ENCODE data around the gene CTRB2. TPM values are rescaled to one million over a fixed set of nuclear protein-coding genes. Genes with fewer than 3 reads are reported as not detected.

CTRB2 gene
- total RNA-seq, 2 experiments from 2014 or later, result not detected

DNA sequence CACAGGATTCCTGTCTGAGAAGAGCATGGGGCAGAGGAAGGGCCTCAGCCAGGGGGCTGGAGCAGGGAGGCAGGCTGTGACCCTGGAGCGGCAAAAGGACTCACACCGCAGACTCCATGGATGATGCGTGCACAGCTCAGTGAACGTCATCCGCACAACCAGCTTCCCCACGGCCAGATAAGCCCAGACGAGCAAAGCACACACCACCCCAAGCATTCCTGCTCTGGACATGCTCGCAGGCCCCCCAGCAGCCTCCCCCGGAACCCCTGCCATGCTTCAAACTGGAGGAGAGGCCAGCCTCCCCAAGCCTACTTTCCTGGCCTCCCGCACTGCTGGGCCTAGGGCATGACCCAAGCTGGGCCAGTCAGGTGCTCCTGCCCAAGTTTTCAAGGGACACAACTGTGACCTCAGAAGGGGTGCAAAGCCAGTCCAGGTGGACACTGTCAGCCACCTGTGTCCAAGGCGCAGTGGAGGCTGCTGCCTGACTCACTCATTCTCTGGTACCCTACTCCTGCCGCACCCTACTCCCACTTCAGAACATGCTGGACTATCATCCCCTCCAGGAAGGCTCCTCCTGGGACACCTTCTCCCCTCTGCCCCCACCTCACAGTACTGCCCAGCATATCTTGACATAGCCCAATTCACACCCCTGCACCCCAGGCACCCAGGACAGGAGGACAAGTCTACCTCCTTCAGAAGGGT, 39.7 kb upstream of the CTRB2 start:
- DNase-seq (ENCODE audit: low spot score), result no peak
- no TSS peak for BruUV-seq (replicated peaks)
- Histone ChIP-seq H3K27ac (ENCODE audit: low read depth, low read length, poor library complexity, severe bottlenecking) (no peak overlapping the region), H3K9me2 (ENCODE audit: insufficient read depth, low read length) (no peaks in the 10 kb centered on the region), H3K4me1 (ENCODE audit: insufficient read depth, low read length, poor library complexity, severe bottlenecking) (peaks cover 27% of the 10 kb centered on the region), H4K20me1 (ENCODE audit: insufficient read depth, low read length) (no peaks in the 10 kb centered on the region), H2AFZ (ENCODE audit: low read length) (no peak overlapping the region), H3K36me3 (ENCODE audit: insufficient read depth, low read length) (no peaks in the 10 kb centered on the region), H3K4me2 (ENCODE audit: low read length) (no peak overlapping the region), H3K9me3 (ENCODE audit: low read length) (no peaks in the 10 kb centered on the region), H3K4me3 (ENCODE audit: low read depth, low read length, poor library complexity, severe bottlenecking) (no peak overlapping the region), H3K79me2 (ENCODE audit: insufficient read depth, low read depth, low read length) (no peaks in the 10 kb centered on the region)
- POLR2A ChIA-PET, result interaction anchor here (0.7 kb wide), 1 partner anchor 472 kb away, joined by 3 read pairs; no protein-coding TSS in a partner anchor
- TF ChIP-seq, protein P1, sequence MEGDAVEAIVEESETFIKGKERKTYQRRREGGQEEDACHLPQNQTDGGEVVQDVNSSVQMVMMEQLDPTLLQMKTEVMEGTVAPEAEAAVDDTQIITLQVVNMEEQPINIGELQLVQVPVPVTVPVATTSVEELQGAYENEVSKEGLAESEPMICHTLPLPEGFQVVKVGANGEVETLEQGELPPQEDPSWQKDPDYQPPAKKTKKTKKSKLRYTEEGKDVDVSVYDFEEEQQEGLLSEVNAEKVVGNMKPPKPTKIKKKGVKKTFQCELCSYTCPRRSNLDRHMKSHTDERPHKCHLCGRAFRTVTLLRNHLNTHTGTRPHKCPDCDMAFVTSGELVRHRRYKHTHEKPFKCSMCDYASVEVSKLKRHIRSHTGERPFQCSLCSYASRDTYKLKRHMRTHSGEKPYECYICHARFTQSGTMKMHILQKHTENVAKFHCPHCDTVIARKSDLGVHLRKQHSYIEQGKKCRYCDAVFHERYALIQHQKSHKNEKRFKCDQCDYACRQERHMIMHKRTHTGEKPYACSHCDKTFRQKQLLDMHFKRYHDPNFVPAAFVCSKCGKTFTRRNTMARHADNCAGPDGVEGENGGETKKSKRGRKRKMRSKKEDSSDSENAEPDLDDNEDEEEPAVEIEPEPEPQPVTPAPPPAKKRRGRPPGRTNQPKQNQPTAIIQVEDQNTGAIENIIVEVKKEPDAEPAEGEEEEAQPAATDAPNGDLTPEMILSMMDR (conservative IDR thresholded peaks at IDR 0.05; ENCODE audit: low read length), result no peak
- no peak for TF ChIP-seq EZH2phosphoT487 (IDR thresholded peaks at IDR 0.05; ENCODE audit: borderline replicate concordance, low read depth, low read length)
- CTCF ChIA-PET (ENCODE audit: unreplicated experiment), result interaction anchor here (0.6 kb wide), 1 partner anchor 54 kb away, joined by 3 read pairs; no protein-coding TSS in a partner anchor
- intact Hi-C loops (cut with micrococcal nuclease; ENCODE audit: unreplicated experiment), result no loop called here

DNA sequence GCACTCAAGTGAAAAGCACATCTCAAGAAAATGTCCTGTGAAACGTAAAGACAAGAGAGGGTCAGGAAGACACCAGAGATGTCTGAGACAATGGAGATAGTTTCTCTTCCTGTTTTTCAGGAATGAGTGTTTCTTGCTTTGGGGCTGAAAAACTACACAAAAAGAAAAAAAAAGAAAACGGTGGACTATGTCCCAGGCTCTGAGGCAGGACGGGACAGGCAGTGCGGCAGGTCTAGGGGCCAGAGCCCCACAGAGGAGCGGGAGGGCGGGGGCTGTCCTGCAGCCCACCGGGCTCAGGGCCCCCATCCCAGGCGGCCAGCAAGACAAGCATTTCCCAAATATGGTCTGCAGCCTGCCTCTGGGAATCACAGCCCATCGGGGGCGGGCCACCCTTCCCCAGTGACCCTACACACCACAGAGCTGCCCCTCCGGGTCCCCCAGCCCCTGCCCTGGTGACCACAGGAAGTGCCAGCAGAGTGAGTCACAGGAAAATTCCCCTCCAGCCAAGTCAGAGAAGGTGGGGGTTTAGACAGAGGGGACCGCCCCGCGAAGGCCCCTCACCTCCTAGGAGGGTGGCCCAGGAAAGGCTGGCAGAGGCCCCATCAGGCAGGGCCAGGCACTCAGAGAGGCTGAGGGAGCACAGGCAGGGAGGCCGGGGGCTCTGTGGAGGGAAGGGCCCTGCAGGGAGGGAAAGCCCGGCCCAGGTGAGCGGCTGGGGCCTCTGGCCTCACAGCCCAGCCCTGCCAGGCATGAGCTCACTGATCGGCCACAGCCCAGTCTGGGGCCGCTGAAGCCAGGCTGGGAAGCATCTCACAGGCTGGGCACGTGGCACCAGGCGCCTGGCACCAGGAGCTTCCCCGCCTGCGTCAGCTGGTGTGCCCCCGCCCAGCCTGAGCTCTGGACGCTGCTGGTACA, 38.1 kb upstream of the CTRB2 start:
- Histone ChIP-seq H4K20me1 (ENCODE audit: insufficient read depth, low read length) (no peaks in the 10 kb centered on the region), H3K4me1 (ENCODE audit: insufficient read depth, low read length, poor library complexity, severe bottlenecking) (peaks cover 21% of the 10 kb centered on the region), H3K27ac (ENCODE audit: low read depth, low read length, poor library complexity, severe bottlenecking) (peak overlapping the region; percentile 58), H3K9me3 (ENCODE audit: low read length) (no peaks in the 10 kb centered on the region), H3K9me2 (ENCODE audit: insufficient read depth, low read length) (no peaks in the 10 kb centered on the region), H3K4me3 (ENCODE audit: low read depth, low read length, poor library complexity, severe bottlenecking) (peak overlapping the region; percentile 34), H3K36me3 (ENCODE audit: insufficient read depth, low read length) (no peaks in the 10 kb centered on the region), H3K4me2 (ENCODE audit: low read length) (peak overlapping the region; percentile 63), H2AFZ (ENCODE audit: low read length) (no peak overlapping the region), H3K79me2 (ENCODE audit: insufficient read depth, low read depth, low read length) (no peaks in the 10 kb centered on the region)
- CTCF ChIA-PET (ENCODE audit: unreplicated experiment), result no interaction called here
- POLR2A ChIA-PET, result no interaction called here
- no peak for TF ChIP-seq EZH2phosphoT487 (IDR thresholded peaks at IDR 0.05; ENCODE audit: borderline replicate concordance, low read depth, low read length)
- TF ChIP-seq, protein P1 (conservative IDR thresholded peaks at IDR 0.05; ENCODE audit: low read length), result no peak
- intact Hi-C loops (cut with micrococcal nuclease; ENCODE audit: unreplicated experiment), result no loop called here
- no TSS peak for BruUV-seq (replicated peaks)
- peak; percentile 66 for DNase-seq (ENCODE audit: low spot score)
